Measurements from ENCODE around the gene LILRB5.
"Not testable (repeated sequence)": the region's sequence is repeated elsewhere in the genome, so short reads cannot be mapped to it uniquely, and the experiment has no call there.

DNA sequence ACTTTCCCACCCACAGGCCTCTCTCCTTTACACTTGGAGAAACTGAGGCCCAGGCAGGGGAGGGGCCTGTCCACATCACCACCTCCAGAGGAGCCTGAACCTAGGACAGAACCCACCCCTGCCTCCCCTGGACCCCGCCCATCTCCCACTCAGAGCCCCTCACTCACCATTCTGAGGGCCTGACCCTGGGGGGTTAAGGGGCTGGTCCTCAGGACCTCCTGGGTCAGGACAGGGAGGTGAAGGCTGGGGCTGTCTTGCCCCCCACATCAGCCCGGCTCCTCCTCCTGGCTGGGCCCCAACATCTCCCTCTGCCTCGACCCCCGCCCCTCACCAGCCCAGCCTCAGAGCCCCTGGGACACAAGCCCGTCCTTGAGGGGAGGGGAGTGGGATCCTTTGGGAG is 37.4 kb downstream of the LILRB5 start:
- TF ChIP-seq, protein P1, sequence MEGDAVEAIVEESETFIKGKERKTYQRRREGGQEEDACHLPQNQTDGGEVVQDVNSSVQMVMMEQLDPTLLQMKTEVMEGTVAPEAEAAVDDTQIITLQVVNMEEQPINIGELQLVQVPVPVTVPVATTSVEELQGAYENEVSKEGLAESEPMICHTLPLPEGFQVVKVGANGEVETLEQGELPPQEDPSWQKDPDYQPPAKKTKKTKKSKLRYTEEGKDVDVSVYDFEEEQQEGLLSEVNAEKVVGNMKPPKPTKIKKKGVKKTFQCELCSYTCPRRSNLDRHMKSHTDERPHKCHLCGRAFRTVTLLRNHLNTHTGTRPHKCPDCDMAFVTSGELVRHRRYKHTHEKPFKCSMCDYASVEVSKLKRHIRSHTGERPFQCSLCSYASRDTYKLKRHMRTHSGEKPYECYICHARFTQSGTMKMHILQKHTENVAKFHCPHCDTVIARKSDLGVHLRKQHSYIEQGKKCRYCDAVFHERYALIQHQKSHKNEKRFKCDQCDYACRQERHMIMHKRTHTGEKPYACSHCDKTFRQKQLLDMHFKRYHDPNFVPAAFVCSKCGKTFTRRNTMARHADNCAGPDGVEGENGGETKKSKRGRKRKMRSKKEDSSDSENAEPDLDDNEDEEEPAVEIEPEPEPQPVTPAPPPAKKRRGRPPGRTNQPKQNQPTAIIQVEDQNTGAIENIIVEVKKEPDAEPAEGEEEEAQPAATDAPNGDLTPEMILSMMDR (IDR thresholded peaks at IDR 0.05; ENCODE audit: low read length) = not testable (repeated sequence)
- not testable (repeated sequence) for TF ChIP-seq EZH2 (IDR thresholded peaks at IDR 0.05; ENCODE audit: borderline replicate concordance, low read length)
